Skin of body (tissue), 2 donors: ENCODE data around the gene TSPAN4. TPM values are rescaled to one million over a fixed set of nuclear protein-coding genes. Genes with fewer than 3 reads are reported as not detected.

Experiments
- DNase-seq: peaks from one replicate; lab custom pipeline; 2025; lab: John Stamatoyannopoulos, UW
- total RNA-seq: library from RNA; depleted of rRNA; stranded (reverse); fragments of >200 nt; gene quantifications from one replicate; pipeline ENCODE4 v1.2.3, GENCODE V29; 2014

The TSPAN4 gene
- total RNA-seq, 1 donor from 2014 or later = 35.8 TPM

- no peak for DNase-seq
These were observed 40.9 kb downstream of the TSPAN4 start for GRCh38 chr11:883527-883926.

- no peak for DNase-seq
These were observed 42.0 kb downstream of the TSPAN4 start for GRCh38 chr11:884578-885070.

DNA sequence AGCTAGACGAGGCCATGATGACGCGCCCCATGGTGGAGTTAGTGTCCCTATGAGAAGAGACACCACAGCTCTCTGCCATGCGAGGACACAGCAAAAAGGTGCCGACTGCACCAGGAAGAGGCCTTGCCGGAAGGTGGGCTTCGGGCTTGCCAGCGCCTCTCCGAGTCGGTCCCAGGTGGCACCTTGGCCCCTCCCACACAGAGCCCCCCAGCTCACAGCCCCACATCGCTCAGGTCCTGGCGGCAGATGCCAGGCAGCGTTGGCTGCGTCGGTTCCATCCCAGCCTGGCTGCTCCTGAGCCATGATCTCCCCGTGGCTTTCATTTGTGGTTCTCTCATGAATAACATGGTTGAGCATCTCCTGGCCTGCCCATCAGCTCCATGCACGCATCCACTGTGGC, 43.9 kb downstream of the TSPAN4 start:
- no peak for DNase-seq

- no peak for DNase-seq
These were observed 44.9 kb downstream of the TSPAN4 start for GRCh38 chr11:887589-887988.

DNA sequence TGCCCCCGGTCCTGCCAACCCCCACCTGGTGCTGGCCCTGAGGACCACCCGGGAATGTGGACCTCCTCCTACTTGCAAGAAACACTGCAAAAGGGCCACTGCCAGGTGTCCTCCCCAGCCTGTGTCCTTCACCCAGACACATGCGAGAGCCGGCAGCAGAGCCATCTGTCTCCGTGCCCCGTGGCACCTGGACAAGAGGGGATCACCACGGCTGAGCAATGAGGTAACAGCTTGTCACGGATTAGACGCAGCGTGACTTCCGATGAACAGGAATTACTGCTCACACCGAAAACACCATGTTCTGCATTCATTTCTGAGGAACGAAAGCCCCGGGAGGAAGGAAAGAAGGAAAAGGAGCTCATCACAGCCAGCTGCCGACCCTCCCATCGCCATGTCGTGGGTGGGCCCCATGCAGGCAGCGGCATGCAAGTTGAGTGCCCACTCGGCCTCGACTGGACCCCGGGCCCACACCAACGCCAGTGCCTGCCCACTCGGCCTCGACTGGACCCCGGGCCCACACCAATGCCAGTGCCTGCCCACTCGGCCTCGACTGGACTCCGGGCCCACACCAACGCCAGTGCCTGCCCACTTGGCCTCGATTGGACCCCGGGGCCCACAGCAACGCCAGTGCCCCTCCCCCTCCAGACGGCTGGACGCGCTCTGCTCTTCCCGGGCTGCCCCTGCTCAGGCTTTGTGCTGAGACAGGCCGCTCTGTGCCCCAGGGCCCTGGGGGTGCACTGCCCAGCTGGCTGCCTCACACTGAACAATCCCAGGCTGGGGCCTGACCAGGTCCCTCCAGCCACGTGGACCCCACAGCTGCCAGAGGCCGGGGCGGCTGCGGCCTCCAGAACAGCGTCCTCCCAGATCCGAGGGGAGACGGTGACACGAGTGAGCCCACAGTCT, 45.9 kb downstream of the TSPAN4 start:
- DNase-seq = no peak

GRCh38 chr11:889257-889656, 46.6 kb downstream of the TSPAN4 start:
- DNase-seq = no peak

DNA sequence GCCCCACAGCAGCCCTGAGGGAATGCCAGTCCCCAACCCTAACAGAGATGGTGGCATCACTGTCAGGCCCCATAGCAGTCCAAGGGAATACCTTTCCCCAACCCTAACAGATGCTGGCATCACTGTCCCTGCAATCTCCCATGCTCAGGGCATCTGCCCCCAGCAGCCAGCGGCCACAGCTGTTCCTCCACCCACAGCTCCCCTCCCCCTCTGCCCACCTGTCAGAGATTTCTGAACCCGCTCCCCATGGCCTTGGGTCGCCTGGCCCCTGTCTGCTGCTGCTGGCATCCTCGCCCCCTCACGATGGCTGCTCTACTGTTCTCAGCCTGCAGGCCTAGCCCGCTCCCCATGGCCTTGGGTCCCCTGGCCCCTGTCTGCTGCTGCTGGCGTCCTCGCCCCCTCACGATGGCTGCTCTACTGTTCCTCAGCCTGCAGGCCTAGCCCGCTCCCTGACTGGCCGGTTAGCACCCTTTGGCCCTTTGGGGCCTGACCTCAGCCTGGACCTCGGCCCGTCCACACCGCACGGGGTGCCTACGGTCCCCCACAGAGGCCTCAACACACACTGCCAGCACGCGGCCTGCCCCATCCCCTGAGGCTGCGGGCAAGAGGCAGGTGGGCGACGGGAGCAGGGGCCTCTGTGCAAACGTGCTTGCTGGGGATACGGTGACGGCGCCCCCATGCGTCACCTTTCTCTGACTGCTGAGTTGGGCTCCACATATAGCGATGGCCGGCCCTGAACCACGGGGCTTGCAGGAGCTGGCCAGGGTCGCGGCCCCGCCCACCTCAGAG, 47.2 kb downstream of the TSPAN4 start:
- no peak for DNase-seq

- no peak for DNase-seq
These were observed 48.3 kb downstream of the TSPAN4 start for GRCh38 chr11:890794-891540.

DNA sequence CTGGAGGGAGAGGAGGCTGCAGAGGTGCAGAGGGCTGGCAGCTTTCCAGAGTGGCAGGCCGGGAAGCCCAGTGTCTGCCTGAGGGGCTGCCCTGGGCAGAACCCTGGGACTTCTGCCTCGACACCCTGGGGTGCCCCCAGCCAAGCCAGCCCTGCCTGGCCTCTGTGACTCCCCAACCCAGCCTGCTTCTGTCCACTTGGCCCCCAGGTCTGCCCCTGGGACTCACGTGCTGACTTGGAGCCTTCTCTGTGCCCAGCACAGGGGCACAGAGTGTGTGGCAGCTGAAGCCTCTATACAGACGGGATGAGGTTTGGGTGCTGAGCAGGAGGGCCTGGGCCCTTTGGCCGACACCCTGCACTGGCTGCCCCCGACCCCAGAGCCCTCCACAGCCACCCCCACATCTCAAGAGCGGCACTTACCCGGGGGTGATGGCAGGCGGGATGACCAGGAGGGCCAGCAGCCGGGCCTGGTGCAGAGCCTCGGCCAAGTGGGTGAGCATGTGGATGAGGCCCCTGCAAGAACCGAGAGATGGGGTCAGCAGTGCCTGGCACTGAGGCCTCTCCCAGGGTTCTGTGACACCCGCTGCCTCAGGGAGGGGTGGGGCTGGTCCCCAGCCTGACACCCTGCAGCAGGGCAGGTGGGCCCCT, 50.5 kb downstream of the TSPAN4 start:
- no peak for DNase-seq

- DNase-seq = no peak
These were observed 52.0 kb downstream of the TSPAN4 start for GRCh38 chr11:894575-895201.

GRCh38 chr11:895331-896110, 52.9 kb downstream of the TSPAN4 start:
- no peak for DNase-seq

DNA sequence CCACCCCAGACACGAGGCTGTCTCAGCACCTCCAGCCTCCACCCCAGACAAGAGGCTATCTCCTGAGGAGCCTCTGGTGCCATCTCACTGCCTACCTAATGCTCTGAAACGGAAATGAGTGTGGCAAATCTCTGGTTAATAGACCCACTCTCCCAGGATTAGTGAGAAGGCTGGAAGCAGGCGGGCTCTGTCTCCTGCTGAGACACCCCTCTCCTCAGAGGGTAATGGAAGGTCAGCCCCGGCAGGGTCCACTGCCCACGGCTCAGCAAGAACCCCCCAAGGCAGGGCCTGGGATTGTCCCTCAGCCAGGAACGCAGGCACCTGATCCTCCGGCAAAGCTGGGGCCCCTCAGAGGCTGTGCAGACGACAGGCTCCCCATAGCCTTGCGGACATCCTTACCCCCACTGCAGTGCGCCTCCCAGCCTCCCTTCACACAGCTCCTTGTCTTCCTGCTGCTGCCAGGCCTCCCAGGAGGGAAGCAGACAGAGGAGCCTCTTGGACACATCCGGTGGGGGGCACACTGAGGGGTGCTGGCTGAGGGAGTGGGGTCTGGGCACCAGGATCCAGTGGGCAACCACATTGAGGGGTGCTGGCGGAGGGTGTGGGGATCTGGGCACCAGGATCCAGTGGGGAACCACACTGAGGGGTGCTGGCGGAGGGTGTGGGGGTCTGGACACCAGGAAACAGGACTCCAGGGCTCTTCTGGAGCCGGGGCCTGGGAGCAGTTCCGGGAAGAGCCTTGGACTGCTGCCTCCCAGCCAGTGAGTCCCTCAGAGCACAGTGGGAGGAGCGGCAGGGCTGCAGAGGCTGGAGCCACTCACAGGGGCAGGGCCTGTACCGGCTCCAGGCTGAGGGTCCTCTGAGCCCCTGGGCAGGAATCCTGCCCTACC, 54.8 kb downstream of the TSPAN4 start:
- DNase-seq = no peak

GRCh38 chr11:898143-898511, 55.5 kb downstream of the TSPAN4 start:
- no peak for DNase-seq

GRCh38 chr11:898540-899190, 56.0 kb downstream of the TSPAN4 start:
- no peak for DNase-seq

DNA sequence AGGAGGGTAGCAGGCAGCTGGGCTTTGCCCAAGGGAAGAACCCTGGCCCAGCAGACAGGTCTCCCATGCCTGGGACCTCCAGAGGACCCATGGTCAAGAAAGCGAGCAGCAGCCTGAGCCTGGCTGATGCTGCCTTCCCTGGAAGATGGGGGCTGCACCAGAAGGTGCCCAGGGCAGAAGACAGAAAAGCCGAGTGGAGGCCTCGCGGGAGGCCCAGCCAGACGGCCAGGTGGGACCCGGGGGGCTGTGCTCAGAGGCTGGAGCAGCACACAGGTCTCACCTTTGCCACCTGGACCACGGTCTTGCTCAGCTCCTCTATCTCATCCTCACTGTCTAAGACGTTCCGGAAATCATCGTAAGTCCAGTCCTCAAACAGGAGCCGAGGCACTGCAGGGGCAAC, 57.1 kb downstream of the TSPAN4 start:
- DNase-seq = no peak

GRCh38 chr11:900545-900944, 57.9 kb downstream of the TSPAN4 start:
- DNase-seq = no peak

- DNase-seq = no peak
These were observed 58.9 kb downstream of the TSPAN4 start for GRCh38 chr11:901452-902061.

DNA sequence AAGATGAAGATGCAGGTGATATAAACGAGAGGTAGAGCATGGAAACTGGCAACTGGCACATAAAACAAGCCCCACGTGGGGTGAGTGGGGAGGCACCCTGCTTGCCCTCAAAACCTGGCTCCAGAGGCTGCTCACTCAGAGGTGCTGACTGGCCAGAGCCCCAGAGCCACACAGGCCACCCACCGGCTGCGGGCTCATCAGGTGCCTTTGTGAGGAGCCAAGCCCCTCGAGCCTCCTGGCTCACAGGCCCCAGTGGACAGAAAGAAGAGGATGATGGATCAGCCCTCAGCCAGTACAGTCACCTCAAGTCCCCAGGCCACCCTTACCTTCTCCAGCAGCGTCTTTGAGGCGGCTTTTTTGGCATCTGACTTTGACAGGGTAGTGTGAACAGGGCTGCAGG, 61.7 kb downstream of the TSPAN4 start:
- no peak for DNase-seq
